GM12891 (cell line): ENCODE measurements around the gene CXXC5.
A peak's percentile ranks its signal among the peaks of the same experiment; 100 is the strongest.

Source experiments
- PAX5 ChIP-seq: IDR thresholded peaks from 2 replicates; pipeline ENCODE4 v1.6.1; 2011; ENCODE audit warnings: low read length, moderate library complexity, mild to moderate bottlenecking; ENCODE audit not compliant: insufficient read depth, severe bottlenecking
- POLR2A ChIP-seq: IDR thresholded peaks from 2 replicates; pipeline ENCODE4 v1.6.1; 2011; ENCODE audit warnings: low read depth, low read length, control low read depth
- POLR2AphosphoS5 ChIP-seq: IDR thresholded peaks from 2 replicates; pipeline ENCODE4 v1.6.1; 2011; ENCODE audit warnings: low read depth, low read length, control low read depth
- SPI1 ChIP-seq: IDR thresholded peaks from 2 replicates; pipeline ENCODE4 v1.6.1; 2011; ENCODE audit warnings: low read depth, low read length, control low read depth
- TAF1 ChIP-seq: IDR thresholded peaks from 2 replicates; pipeline ENCODE4 v1.6.1; 2011; ENCODE audit warnings: low read depth, low read length, control low read depth

- TF ChIP-seq POLR2AphosphoS5 (no peak), POLR2A (no peak), PAX5 (no peak), TAF1 (no peak), SPI1 (peak; percentile 73)
These were observed 6.3 kb downstream of the CXXC5 start for GRCh38 chr5:139654464-139654863.
